ENCODE results near the gene CHD8.
"Not testable (repeated sequence)": the region's sequence is repeated elsewhere in the genome, so short reads cannot be mapped to it uniquely, and the experiment has no call there.

The CHD8 gene

DNA sequence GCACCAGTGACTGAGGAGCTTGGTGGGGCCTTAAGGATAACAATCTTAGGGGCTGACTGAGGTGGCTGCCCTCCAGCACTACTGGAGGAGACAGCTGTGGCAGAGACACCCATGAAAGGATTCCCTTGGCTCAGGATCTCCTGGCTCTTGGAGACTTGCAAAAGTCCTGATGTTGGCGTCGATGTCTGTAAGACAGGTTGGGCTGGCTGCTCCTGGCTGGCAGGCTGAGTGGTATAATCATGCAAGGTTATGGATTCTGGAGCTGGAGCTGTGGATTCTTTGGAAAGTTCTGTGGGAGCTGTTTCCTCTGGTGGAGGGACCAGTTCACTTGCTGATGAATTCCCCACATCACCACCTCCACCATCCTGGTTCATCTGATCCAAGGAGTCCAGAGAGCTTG is 24.8 kb downstream of the CHD8 start:
- no peak for DNase-seq

DNA sequence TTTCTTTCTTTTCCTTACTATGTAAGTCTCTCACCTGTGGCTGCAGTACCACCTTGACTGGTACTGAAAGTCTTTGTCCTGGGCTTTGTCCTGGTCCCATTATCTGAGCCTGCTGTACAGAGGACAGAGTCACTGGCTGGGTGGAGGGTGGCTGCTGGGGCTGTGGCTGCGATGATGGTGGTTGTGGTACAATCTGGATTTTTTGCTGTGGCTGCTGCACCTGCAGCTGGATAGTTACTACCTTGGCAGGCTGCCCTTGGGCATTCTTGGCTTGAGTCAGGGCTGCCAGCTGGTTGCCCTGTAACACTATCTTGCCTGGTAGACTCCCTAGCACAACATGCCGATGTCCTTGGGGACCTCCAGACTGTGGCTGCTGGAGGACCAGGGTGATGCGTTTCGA is 27.0 kb downstream of the CHD8 start:
- no peak for DNase-seq

DNA sequence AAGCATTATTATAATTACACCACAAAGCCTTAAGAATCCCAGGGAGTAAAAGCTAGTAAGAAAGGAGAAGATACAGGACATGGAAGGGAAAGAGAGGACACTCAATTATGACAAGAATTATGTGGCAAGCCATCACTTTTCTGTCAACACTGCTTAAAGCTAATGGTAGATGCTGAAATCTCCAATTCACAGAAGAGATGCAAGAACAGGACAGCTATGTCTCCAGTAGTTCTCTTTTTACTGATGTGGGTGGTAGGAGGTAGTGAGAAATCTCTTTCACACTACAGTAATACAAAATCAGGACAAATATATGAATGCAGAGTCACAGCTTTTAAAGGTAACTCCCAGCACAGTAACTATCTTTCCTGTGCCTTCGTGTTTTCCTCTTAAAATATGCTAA is 29.2 kb downstream of the CHD8 start:
- no peak for DNase-seq

DNA sequence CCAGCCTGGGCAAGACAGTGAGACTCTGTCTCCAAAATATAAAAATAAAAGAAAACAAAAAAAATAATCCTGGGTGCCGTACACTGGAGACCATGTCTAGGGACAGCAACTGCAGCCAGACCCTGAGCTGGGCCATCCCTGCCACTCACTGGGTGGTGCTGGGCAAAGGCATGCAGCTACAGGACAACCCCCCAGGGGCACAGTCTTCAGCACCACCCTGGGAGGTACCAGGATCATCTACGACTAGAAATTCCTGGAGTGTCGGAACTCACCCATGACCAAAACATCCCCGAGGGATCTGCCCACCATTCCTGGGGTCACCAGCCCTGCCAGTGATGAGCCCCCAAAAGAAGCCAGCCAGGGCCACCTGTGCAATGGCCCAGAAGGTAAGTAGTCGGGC is 36.4 kb downstream of the CHD8 start:
- DNase-seq, result no peak

DNA sequence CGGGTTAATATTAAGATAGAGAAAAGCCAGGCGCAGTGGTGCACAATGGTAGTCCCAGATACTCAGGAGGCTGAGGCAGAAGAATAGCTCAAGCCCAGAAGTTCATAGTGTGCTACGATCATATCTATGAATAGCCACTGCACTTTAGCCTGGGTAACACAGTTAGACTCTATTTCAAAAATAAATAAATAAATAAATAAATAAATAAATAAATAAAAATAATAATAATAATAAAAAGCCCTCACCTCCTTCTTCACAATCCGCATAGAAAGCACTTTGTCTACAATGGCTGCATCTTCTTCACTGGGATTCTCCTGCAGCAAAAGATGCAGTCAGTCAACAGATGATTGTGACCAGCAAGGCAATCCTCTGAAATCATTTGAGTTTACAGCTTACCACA is 40.6 kb downstream of the CHD8 start:
- no peak for DNase-seq

DNA sequence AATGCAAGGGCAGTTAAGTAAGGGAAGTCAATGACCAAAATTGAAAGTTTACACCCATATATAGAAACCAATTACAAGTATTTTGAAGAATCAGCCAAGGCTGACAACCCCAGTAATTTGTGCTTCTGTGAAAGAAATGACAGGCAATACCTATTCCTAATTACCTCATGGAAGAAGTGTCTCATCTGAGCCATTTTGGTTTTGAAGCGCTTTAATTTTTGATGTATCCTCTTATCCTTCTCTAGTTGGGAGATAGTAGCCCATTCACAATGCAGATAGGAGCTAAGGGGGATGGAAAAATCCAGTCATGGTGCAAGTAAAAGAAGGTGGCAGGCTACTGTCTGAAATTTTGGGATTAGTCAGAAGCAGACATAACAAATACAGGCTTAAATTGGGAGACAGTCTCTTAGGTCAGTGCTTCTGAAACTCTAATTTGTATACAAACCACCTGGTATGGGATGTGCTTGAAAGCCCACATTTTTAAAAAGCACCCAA is 41.7 kb downstream of the CHD8 start:
- no peak for DNase-seq

DNA sequence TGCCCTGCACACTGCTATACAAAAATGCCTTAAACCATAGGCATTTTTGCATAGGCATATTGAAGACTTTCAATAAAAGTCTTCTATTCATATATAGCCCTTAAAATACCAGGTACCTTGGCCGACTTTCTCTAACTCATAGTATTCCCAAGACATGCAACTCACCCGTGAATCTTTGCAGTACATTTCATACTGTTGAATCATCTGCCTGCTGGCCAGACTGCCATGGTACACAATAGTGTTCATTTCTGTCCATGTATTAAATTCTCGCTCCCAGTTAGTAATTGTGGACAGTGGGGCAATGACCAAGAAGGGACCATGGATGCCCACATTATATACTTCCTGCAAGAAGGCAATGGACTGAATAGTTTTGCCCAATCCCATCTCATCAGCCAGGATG is 47.8 kb downstream of the CHD8 start:
- peak; percentile 65 for DNase-seq

DNA sequence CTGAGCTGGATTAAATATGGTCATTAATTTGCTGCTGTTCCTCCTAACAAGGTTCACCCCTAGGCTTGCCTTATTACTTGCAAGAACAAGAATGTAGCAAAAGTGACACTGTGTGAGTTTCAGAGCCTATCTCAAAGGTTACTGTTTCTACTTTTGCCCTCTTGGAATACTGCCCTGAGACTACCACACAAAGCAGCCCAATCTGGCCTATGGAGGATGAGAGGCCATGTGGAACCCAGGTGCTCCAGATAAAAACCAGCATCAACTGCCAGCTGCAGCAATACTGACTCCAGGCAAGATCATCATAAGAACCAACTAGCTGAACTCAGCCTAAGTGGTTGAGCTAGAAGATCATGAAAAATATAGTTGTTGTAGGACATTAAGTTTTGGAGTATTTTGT is 49.7 kb downstream of the CHD8 start:
- DNase-seq, result no peak

DNA sequence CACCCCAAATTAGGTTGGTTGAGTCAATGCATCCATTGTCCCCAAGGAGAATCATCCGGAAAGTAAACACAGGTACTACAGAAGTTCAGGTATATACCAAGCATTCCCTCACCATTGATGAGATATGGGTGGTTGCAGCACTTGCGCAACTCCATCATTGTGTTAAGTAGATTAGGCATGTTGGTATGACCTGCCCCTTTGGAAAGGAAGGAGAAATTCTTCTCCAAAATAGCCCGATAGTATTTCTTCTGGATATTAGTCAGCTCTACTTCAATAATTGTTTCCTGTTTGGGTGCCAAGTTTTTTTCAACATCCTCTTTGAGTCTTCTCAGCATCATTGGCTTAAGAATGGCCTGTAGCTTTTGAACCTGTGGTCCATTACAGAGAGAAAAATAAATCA is 50.8 kb downstream of the CHD8 start:
- no peak for DNase-seq

DNA sequence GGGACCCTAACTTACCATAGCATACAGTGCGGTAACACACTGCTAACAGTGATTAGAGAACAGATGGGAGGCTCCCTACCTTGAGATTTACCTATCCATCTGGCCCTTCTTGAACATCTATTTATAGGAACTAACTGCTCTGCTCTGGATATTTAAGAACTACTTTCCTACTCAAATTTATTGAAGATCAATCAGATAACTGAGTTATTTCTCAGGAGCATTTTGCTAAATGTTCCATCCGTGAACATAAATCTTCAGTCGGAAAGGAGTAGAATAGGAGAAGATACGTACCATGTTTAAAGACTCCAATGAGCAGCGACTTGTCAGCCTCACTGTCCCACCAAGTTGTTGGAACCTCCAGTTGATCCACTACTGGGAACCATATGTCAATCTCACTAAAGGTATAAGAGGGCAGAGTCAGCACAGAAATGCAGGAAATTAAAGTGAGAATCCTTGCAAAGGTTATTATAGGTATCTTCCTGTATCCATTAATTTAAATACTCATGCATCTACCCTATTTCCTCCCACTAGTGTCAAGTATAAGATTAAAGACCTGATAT is 56.5 kb downstream of the CHD8 start:
- DNase-seq, result no peak

DNA sequence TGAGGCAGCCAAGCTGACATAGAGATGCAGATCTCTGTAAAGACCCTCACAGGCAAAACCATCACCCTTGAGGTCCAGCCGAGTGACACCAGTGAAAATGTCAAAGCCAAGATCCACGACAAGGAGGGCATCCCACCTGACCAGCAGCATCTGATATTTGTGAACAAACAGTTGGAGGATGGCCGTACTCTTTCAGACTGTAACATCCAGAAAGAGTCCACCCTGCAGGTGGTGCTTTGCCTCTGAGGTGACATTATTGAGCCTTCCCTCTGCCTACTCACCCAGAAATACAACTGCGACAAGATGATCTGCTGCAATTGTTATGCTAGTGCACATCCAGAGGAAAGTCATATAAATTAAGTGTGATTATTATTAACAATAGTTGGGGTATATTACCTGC is 57.0 kb downstream of the CHD8 start:
- no peak for DNase-seq

DNA sequence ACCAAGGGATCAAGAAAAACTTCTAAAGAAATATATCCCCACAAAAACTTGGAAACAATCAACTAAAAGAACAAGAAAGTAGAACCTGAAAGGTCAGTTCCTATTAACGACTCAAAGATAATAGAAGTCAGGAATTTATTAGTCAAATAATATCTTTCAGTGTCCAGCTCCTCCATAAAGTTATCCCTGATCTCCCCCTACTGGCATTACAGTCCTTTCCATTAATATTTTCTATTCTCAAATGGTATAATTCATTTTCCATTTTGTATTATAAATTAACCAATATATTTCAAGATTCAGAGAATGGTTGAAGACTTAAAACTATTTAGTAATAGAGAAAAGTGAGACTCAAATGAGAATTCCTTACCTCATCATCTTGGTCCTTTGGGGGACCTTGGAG is 60.5 kb downstream of the CHD8 start:
- no peak for DNase-seq

DNA sequence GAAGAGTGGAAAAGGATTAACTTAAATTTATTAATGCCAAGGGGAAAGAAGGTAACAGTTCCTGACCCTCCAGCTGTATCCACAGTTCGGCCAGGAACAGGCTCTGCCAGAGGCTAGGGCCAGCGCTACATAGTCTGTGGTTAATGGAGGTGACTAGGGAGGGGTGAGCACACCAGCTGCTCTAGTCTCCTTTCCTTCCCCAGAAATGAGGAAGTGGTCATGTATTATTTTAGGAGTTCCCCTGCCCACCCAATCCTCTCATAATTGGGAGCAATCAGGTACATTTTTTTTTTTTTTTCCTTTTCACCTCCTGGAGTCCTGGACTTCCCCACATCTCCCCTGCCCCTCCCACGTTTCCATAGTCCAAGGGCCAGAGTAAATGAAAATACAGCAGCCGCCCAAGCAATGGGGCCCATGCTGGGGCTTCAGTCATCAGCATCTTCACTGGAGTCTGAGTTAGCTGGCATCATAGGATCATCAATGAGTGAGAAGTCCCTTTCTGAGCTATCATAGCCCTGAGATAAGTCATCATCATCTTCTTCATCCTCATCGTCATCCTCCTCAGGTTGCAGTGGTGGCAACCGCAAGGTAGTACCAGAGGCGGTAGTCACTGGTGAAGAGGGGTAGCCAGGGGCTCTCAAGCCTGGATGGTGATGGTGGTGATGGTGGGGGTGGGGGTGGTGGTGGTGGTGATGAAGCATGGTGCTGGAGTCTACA is 70.6 kb downstream of the CHD8 start:
- no peak for DNase-seq

DNA sequence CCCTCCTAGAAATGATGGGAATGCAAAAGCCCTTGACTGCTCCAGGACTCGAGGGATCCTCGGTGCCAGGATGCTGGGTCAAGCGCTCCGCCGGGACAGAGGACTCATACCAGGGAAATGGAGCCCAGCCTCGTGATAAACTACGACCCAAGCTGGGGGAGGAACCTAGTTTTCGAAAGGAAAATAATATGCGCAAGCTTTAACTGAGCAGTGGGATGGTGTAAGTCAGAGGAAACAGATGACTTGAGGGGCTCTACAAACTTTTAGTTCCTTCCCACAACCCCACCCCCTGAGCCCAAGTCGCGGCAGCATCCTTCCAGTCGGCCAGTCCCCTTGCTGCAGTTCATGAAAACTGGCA is 71.5 kb downstream of the CHD8 start:
- DNase-seq, result no peak

DNA sequence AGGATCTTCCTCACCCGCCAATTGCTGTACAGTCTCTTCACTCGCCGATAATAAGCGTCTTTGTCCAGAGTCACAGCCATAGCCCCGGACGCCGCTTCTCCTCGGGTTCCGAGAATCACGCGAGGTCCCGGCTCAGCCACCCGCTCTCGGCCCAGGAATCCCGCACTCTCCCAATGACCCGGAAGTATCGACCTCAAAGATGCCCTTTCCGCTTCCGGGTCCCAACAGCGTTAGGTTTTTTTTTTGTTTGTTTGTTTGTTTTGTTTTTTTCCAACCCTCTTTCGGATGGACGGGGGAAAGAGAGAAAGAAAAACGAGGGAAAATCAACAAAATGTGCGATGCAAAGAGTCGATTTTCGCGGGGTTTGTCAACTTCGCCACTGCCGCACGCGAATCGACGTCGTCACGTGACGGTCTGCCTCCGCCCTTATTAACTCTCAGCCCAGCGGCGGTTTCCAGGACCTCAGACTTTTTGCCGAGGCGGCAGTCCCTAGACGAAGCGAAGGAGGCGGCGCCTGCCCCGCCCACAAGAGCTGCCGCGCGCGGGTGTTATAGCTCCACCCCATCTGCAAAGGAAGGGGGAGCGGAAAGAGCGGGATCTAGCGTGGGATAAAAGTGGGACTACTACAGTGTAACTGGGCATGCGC is 72.0 kb downstream of the CHD8 start, which contains the start of gene SUPT16H:
SUPT16H (minus strand) TSS at position 172 of the 646 bp plus-strand sequence; CDS start at position 80, 92 bp downstream.
- DNase-seq, result peak; percentile 96

DNA sequence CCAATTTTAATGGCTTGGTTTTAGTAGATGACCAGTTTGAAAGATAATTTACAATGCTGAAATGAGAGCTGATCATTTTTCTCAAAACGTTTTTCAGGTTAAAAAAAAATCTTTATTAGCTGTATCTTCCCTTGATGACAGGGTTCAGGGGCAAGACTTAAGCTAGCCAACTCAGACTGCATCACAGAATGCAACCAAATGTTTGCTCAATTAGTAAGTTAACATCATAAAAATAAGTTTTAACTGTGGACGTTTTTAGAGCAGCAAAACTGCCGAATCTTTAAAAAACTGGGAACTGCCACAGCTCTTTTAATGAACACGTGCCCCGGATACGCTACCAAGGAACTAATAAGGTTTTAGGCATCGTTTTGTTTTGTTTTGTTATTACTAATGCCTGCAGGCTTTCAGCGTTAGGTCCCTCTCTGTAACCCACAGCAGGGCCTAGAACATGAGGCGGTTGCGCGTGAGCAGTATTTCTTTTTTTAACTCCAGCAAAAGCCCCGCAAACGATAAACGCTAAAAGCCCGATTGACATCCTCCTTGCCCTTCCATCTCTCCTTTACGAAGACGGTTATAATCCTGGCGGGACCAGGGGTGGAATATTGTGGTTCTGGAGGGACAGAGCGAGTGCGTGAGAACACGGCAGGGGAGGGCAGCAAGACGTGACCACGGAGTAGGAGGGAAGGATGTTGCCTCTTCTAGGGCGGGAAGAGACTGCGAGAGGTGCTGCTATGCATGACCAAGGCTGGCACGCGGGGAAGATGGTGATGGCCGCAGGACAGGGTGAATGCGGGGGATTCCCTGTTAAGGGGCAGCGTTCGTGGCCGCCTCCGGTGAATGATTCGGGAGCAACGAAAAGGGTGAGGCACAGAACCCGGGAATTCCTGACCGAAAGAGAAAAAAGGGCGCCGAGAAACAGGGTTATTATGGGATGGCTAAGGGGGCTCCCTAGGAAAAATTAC is 72.8 kb downstream of the CHD8 start:
- peak; percentile 43 for DNase-seq

DNA sequence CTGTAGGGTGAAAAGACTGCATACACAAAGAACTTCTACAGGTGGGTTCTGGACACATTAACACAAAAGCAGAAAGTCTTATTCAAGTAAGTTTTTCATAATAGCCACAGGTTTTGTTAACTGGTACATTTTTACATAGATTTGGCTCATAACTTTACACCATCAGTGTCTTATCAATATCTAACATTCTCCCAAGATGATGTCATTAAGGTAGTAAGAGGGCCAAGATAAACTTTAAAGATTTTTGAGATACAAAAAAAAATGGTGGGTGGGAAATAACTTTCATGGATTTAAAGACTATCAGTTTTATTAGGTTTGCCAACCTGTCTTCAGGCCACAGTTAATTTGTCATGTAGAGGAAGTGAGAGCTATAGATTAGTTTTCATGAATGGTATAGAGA is 73.8 kb downstream of the CHD8 start:
- no peak for DNase-seq

DNA sequence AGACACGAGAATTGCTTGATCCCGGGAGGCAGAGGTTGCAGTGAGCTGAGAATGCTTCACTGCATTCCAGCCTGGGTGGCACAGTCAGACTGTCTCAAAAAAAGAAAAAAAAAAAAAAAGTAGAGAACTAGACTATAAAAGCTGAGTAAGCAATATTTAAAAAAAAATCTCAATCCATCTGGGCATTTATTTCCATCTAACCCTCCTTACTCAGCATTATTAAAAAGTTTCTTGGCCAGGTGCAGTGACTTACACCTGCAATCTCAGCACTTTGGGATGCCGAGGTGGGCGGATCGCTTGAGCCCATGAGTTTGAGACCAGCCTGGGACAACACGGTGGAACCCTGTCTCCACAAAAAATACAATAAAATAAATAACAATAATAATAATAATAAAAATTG is 76.6 kb downstream of the CHD8 start:
- no peak for DNase-seq

DNA sequence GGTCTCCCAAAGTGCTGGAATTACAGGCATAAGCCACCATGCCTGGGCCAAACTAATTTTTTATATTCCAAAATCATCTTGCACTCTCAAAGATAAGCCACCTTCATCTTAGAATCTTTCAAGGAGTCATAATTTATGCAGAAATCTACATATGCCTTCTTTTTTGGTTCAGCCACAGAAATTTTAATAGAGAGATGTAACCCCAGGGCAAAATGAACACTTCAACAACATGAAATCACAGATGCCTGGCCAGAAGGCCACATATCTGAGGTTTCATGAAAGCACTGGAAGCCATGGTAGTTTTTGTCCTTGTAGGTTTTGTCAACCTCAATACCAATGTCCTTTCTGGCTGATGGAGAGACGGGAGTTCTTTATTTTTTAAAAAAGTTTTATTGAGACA is 81.9 kb downstream of the CHD8 start:
- DNase-seq, result no peak

DNA sequence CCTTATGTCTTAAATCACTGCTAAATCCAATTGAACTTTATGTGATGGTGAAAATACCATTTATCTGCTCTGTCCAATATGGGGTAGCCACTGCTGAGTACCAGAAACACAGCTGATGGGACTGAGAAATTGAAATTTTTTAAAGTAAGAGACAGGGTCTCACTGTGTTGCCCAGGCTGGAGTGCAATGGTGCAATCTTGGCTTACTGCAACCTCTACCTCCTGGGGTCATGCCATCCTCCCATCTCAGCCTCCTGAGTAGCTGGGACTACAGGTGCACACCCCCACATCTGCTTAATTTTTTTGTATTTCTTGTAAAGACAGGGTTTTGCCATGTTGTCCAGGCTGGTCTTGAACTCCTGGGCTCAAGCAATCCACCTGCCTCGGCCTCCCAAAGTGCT is 83.1 kb downstream of the CHD8 start:
- DNase-seq, result not testable (repeated sequence)

DNA sequence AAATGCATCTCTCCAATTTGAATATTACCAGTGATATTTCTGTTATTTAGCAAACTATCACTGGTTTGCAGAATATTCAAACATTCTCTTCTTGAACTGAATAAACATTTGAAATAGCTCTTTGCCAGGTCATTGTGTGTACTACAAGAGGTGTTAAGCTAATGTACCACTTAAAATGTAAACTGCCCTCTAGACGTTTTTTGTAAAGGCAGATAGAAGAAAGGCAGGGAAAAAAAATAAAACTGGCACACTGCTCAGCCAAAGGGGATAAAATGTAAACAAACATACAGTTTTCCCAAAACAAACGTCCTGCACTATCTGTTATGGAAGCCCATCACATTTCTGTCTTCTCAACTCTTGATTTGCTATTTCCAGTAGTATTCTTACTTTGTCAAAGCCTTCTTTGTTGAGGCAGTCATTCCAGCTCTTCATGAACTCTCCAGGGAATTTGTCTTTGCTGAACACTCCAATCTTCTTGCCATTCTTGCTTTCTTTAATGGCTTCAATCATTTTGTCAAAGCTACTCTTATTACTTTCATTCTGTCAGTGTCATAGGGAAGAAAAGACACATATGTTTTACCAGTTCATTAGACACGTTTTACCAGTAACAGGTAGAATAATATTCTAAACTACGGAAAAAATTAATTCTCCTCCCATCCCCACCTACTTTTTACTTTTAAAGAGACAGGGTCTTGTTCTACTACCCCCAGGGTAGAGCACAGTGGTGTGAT is 85.8 kb downstream of the CHD8 start:
- DNase-seq, result no peak

DNA sequence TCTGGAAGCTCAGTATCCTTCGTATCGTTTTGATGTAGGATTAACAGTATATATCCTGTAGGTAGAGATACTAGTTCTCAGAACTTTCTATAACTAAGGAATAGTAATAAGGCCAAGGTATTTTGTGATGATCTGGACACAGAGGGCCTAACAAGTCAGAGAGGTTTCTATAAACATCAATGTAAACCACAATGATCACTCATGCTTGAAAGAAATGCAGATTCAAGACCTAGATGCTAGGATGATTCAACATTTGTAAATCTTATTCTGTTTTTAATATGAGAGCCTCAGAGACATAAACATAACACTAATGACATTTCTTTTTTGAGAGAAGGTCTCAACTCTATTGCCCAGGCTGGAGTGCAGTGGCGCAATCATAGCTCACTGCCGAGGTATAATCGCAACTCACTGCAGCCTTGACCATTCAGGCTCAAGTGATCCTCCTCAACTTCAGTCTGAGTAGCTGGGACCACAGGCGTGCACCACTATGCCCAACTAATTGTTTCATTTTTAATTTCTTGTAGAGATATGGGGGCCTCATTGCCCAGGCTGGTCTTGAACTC is 88.3 kb downstream of the CHD8 start:
- DNase-seq, result no peak
